HG03354 (cell line): ENCODE data around the gene ARHGAP21.

Experiments used
- ATAC-seq: cut with Tn5 transposase; IDR thresholded peaks from one replicate; pipeline ENCODE4 v1.9.1; 2021; ENCODE audit warnings: mild to moderate bottlenecking; ENCODE audit not compliant: unreplicated experiment, poor library complexity, severe bottlenecking

The ARHGAP21 gene

GRCh38 chr10:24597426-24597825, 126.3 kb downstream of the ARHGAP21 start:
- no peak for ATAC-seq

- ATAC-seq: no peak
Observed at GRCh38 chr10:24596217-24596930, 127.3 kb downstream of the ARHGAP21 start.

- ATAC-seq: no peak
Observed at GRCh38 chr10:24590697-24591457, 132.8 kb downstream of the ARHGAP21 start.

GRCh38 chr10:24589265-24589664, 134.4 kb downstream of the ARHGAP21 start:
- ATAC-seq: no peak

GRCh38 chr10:24579906-24580305, 143.8 kb downstream of the ARHGAP21 start:
- no peak for ATAC-seq

GRCh38 chr10:24579448-24579847, 144.2 kb downstream of the ARHGAP21 start:
- no peak for ATAC-seq

- no peak for ATAC-seq
Observed at GRCh38 chr10:24575481-24576002, 148.1 kb downstream of the ARHGAP21 start.

- no peak for ATAC-seq
Observed at GRCh38 chr10:24574578-24575155, 149.0 kb downstream of the ARHGAP21 start.

GRCh38 chr10:24574161-24574560, 149.5 kb downstream of the ARHGAP21 start:
- ATAC-seq: no peak

GRCh38 chr10:24571870-24572450, 151.7 kb downstream of the ARHGAP21 start:
- ATAC-seq: no peak

- no peak for ATAC-seq
Observed at GRCh38 chr10:24570658-24571426, 152.8 kb downstream of the ARHGAP21 start.

GRCh38 chr10:24569828-24570657, 153.6 kb downstream of the ARHGAP21 start:
- ATAC-seq: no peak

GRCh38 chr10:24569330-24569796, 154.3 kb downstream of the ARHGAP21 start:
- ATAC-seq: no peak

GRCh38 chr10:24568042-24568441, 155.6 kb downstream of the ARHGAP21 start:
- no peak for ATAC-seq

GRCh38 chr10:24561453-24561852, 162.2 kb downstream of the ARHGAP21 start:
- ATAC-seq: no peak

- no peak for ATAC-seq
Observed at GRCh38 chr10:24556750-24557742, 166.6 kb downstream of the ARHGAP21 start.

GRCh38 chr10:24556126-24556749, 167.4 kb downstream of the ARHGAP21 start:
- ATAC-seq: no peak
